HEK293 (cell line): ENCODE measurements around the gene SYT13.

Source experiments
- GLIS2 ChIP-seq: fragments of 450-650 bp; formaldehyde crosslinking; IDR thresholded peaks from 2 replicates; pipeline ENCODE4 v1.5.1; 2016; ENCODE audit warnings: missing biosample characterization, missing genetic modification characterization
- OVOL3 ChIP-seq: fragments of 450-650 bp; formaldehyde crosslinking; IDR thresholded peaks from 2 replicates; pipeline ENCODE4 v1.5.1; 2016; ENCODE audit warnings: missing biosample characterization, missing genetic modification characterization
- PRDM1 ChIP-seq: fragments of 450-650 bp; formaldehyde crosslinking; IDR thresholded peaks from 2 replicates; pipeline ENCODE4; 2016; ENCODE audit warnings: missing biosample characterization, missing genetic modification characterization
- SETDB1 ChIP-seq: IDR thresholded peaks from one replicate; pipeline ENCODE4 v1.6.1; 2017; ENCODE audit warnings: mild to moderate bottlenecking, low read length, moderate library complexity, mixed read lengths; ENCODE audit not compliant: insufficient read length
- ZNF133 ChIP-seq: fragments of 450-650 bp; formaldehyde crosslinking; IDR thresholded peaks from 2 replicates; pipeline ENCODE4 v1.5.1; 2016; ENCODE audit warnings: missing biosample characterization, missing genetic modification characterization
- ZNF473 ChIP-seq: fragments of 450-650 bp; formaldehyde crosslinking; IDR thresholded peaks from 2 replicates; pipeline ENCODE4 v1.5.1; 2017; ENCODE audit warnings: missing biosample characterization, missing genetic modification characterization
- ZNF521 ChIP-seq: fragments of 450-650 bp; formaldehyde crosslinking; IDR thresholded peaks from 2 replicates; pipeline ENCODE4 v1.5.1; 2017; ENCODE audit warnings: missing biosample characterization, mild to moderate bottlenecking, missing genetic modification characterization
- ZNF530 ChIP-seq: fragments of 450-650 bp; formaldehyde crosslinking; IDR thresholded peaks from 2 replicates; pipeline ENCODE4 v1.5.1; 2016; ENCODE audit warnings: low read depth, missing biosample characterization, missing genetic modification characterization
- ZNF670 ChIP-seq: fragments of 450-650 bp; formaldehyde crosslinking; IDR thresholded peaks from 2 replicates; pipeline ENCODE4 v1.5.1; 2016; ENCODE audit warnings: missing biosample characterization, missing genetic modification characterization, low read depth
- ZNF843 ChIP-seq: fragments of 450-650 bp; formaldehyde crosslinking; IDR thresholded peaks from 2 replicates; pipeline ENCODE4 v1.5.1; 2016; ENCODE audit warnings: missing biosample characterization, missing genetic modification characterization
- TF ChIP-seq, protein P1 (sequence below): fragments of 450-650 bp; formaldehyde crosslinking; IDR thresholded peaks from 2 replicates; pipeline ENCODE4 v1.5.1; 2016; ENCODE audit warnings: missing biosample characterization, missing genetic modification characterization
- TF ChIP-seq, protein P2 (sequence below): fragments of 450-650 bp; formaldehyde crosslinking; IDR thresholded peaks from 2 replicates; pipeline ENCODE4 v1.5.1; 2016; ENCODE audit warnings: missing biosample characterization, missing genetic modification characterization, low read depth

DNA sequence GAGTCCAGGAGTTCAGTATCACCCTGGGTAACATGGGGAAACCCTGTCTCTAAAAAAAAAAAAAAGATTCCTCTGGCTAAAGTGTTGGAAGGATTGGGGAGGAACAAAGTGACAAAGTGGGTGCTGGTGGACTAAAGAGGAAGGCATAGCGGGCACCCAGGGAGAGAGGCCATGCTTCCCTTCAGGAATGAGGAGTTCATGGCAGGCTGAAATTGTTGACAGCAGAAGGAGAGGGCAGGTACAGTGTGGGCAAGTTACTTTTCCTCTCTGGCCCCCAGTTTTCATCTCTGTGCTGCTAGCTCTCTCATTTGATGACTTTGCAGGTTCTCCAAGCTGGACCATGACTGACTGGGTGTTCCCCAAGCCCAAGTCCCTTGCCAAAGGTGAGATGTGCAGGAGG is 4.4 kb upstream of the SYT13 start:
- TF ChIP-seq SETDB1 (no peak), ZNF843 (no peak), ZNF521 (tag by site-specific recombination) (no peak), ZNF670 (tag by site-specific recombination) (no peak), OVOL3 (tag by site-specific recombination) (no peak), ZNF133 (tag by site-specific recombination) (no peak), ZNF530 (no peak), PRDM1 (no peak), GLIS2 (tag by site-specific recombination) (no peak), ZNF473 (tag by site-specific recombination) (no peak)
- TF ChIP-seq, protein P1, sequence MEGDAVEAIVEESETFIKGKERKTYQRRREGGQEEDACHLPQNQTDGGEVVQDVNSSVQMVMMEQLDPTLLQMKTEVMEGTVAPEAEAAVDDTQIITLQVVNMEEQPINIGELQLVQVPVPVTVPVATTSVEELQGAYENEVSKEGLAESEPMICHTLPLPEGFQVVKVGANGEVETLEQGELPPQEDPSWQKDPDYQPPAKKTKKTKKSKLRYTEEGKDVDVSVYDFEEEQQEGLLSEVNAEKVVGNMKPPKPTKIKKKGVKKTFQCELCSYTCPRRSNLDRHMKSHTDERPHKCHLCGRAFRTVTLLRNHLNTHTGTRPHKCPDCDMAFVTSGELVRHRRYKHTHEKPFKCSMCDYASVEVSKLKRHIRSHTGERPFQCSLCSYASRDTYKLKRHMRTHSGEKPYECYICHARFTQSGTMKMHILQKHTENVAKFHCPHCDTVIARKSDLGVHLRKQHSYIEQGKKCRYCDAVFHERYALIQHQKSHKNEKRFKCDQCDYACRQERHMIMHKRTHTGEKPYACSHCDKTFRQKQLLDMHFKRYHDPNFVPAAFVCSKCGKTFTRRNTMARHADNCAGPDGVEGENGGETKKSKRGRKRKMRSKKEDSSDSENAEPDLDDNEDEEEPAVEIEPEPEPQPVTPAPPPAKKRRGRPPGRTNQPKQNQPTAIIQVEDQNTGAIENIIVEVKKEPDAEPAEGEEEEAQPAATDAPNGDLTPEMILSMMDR (tag by site-specific recombination) = no peak
- TF ChIP-seq, protein P2, sequence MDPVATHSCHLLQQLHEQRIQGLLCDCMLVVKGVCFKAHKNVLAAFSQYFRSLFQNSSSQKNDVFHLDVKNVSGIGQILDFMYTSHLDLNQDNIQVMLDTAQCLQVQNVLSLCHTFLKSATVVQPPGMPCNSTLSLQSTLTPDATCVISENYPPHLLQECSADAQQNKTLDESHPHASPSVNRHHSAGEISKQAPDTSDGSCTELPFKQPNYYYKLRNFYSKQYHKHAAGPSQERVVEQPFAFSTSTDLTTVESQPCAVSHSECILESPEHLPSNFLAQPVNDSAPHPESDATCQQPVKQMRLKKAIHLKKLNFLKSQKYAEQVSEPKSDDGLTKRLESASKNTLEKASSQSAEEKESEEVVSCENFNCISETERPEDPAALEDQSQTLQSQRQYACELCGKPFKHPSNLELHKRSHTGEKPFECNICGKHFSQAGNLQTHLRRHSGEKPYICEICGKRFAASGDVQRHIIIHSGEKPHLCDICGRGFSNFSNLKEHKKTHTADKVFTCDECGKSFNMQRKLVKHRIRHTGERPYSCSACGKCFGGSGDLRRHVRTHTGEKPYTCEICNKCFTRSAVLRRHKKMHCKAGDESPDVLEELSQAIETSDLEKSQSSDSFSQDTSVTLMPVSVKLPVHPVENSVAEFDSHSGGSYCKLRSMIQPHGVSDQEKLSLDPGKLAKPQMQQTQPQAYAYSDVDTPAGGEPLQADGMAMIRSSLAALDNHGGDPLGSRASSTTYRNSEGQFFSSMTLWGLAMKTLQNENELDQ (tag by site-specific recombination) = no peak
